HUES48 (cell line): ENCODE measurements around the gene MYO3B.

Experiments used
- H3K27ac ChIP-seq: one replicate; pipeline ENCODE4 v1.7.0; 2013; ENCODE audit warnings: low read depth, low read length, inconsistent platforms
- H3K27me3 ChIP-seq: 2 replicates; pipeline ENCODE4 v1.6.1; 2013; ENCODE audit warnings: mild to moderate bottlenecking, low read length; ENCODE audit not compliant: control insufficient read depth, insufficient read depth
- H3K36me3 ChIP-seq: 2 replicates; pipeline ENCODE4 v1.6.1; 2013; ENCODE audit warnings: low read length; ENCODE audit not compliant: control insufficient read depth, insufficient read depth
- H3K4me1 ChIP-seq: 2 replicates; pipeline ENCODE4 v1.6.1; 2013; ENCODE audit warnings: mild to moderate bottlenecking, low read length; ENCODE audit not compliant: control insufficient read depth, insufficient read depth
- H3K4me3 ChIP-seq: 2 replicates; pipeline ENCODE4 v1.5.1; 2013; ENCODE audit warnings: mild to moderate bottlenecking, low read depth, low read length
- H3K9ac ChIP-seq: 2 replicates; pipeline ENCODE4 v1.6.1; 2013; ENCODE audit warnings: mild to moderate bottlenecking, low read depth, low read length, moderate library complexity
- H3K9me3 ChIP-seq: 2 replicates; pipeline ENCODE4 v1.6.1; 2013; ENCODE audit warnings: low read length; ENCODE audit not compliant: control insufficient read depth, insufficient read depth

MYO3B gene

GRCh38 chr2:170495896-170496295 lies 317.9 kb downstream of the MYO3B start:
- no peaks in the 10 kb centered on the region for H3K36me3 ChIP-seq
- peaks cover 4% of the 10 kb centered on the region; the same call in 1 of the 2 replicates for H3K27me3 ChIP-seq
- no peak overlapping the region for H3K9ac ChIP-seq
- H3K4me1 ChIP-seq, result peaks cover 7% of the 10 kb centered on the region
- no peak overlapping the region for H3K4me3 ChIP-seq
- no peak overlapping the region for H3K27ac ChIP-seq
- H3K9me3 ChIP-seq, result no peaks in the 10 kb centered on the region

DNA sequence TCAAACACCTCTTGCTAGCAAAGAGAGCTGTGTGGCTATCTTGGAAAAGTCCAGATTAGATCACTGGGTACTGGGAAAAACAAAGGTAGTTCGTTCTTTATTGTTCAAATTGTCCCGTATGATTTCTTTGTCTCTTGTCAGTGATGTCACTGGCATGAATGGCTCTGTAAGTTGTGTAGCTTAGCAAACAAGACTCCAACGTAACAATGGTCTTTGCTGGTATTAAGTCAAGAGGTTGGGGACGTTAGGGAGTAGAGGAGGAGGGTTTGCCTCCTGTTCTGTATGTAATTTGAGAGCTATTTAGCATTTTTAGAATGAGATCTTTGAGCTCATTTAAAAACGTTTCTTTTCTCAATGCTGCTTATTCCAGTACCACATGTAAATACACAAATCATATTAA lies 320.7 kb downstream of the MYO3B start:
- Histone ChIP-seq H3K9me3 (no peaks in the 10 kb centered on the region), H3K36me3 (no peaks in the 10 kb centered on the region), H3K27ac (no peak overlapping the region), H3K27me3 (peaks cover 14% of the 10 kb centered on the region), H3K9ac (no peak overlapping the region), H3K4me1 (peaks cover 35% of the 10 kb centered on the region), H3K4me3 (no peak overlapping the region)

- Histone ChIP-seq H3K4me1 (peaks cover 50% of the 10 kb centered on the region), H3K9me3 (no peaks in the 10 kb centered on the region), H3K27ac (no peak overlapping the region), H3K4me3 (no peak overlapping the region), H3K9ac (no peak overlapping the region), H3K36me3 (no peaks in the 10 kb centered on the region), H3K27me3 (peaks cover 14% of the 10 kb centered on the region)
Measured at GRCh38 chr2:170500104-170500503, 322.2 kb downstream of the MYO3B start.

GRCh38 chr2:170500770-170501169 lies 322.8 kb downstream of the MYO3B start:
- no peak overlapping the region for H3K9ac ChIP-seq
- H3K9me3 ChIP-seq, result no peaks in the 10 kb centered on the region
- H3K36me3 ChIP-seq, result no peaks in the 10 kb centered on the region
- no peak overlapping the region for H3K27ac ChIP-seq
- peaks cover 56% of the 10 kb centered on the region for H3K4me1 ChIP-seq
- no peak overlapping the region for H3K4me3 ChIP-seq
- peaks cover 14% of the 10 kb centered on the region for H3K27me3 ChIP-seq

- Histone ChIP-seq H3K4me3 (no peak overlapping the region), H3K9me3 (no peaks in the 10 kb centered on the region), H3K27me3 (peaks cover 14% of the 10 kb centered on the region), H3K36me3 (no peaks in the 10 kb centered on the region), H3K27ac (peak overlapping the region; percentile 91), H3K4me1 (peaks cover 63% of the 10 kb centered on the region), H3K9ac (no peak overlapping the region)
Measured at GRCh38 chr2:170501421-170502043, 323.6 kb downstream of the MYO3B start.

- no peak overlapping the region for H3K9ac ChIP-seq
- H3K9me3 ChIP-seq, result no peaks in the 10 kb centered on the region
- H3K27ac ChIP-seq, result peak overlapping the region; percentile 91
- no peaks in the 10 kb centered on the region for H3K36me3 ChIP-seq
- H3K27me3 ChIP-seq, result peaks cover 14% of the 10 kb centered on the region
- H3K4me1 ChIP-seq, result peaks cover 63% of the 10 kb centered on the region
- H3K4me3 ChIP-seq, result 0 out of 2 replicates have a peak overlapping the region, but pooled peaks have one; percentile 7
Measured at GRCh38 chr2:170502361-170503130, 324.6 kb downstream of the MYO3B start.

GRCh38 chr2:170503563-170503962 lies 325.6 kb downstream of the MYO3B start:
- Histone ChIP-seq H3K36me3 (no peaks in the 10 kb centered on the region), H3K9ac (no peak overlapping the region), H3K4me3 (peak overlapping the region; percentile 20; the same call in 1 of the 2 replicates), H3K4me1 (peaks cover 63% of the 10 kb centered on the region), H3K9me3 (no peaks in the 10 kb centered on the region), H3K27me3 (peaks cover 14% of the 10 kb centered on the region), H3K27ac (peak overlapping the region; percentile 91)

GRCh38 chr2:170503971-170504809 lies 326.2 kb downstream of the MYO3B start:
- Histone ChIP-seq H3K4me1 (peaks cover 63% of the 10 kb centered on the region), H3K4me3 (peak overlapping the region; percentile 20; the same call in 1 of the 2 replicates), H3K9ac (no peak overlapping the region), H3K27ac (peak overlapping the region; percentile 91), H3K36me3 (no peaks in the 10 kb centered on the region), H3K9me3 (no peaks in the 10 kb centered on the region), H3K27me3 (peaks cover 14% of the 10 kb centered on the region)

DNA sequence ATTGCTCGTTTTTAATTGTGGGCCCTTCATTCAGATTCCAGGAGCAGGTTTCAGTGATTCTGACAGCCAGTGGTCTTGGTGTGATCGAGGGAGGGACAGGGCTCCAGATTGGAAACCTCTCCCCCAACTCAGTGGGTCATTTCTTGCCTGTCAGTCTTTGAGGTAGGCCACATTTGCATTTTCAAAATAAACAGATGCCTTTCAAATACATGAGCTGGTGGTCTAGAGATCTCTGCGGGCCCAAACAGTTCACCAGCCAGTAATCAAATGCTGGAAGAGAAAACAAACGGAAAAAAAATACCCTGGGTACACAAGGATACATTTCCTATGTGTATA lies 326.8 kb downstream of the MYO3B start:
- Histone ChIP-seq H3K36me3 (no peaks in the 10 kb centered on the region), H3K9me3 (no peaks in the 10 kb centered on the region), H3K27ac (peak overlapping the region; percentile 91), H3K4me3 (no peak overlapping the region; the same call in 1 of the 2 replicates), H3K4me1 (peaks cover 63% of the 10 kb centered on the region), H3K27me3 (peaks cover 14% of the 10 kb centered on the region), H3K9ac (no peak overlapping the region)

DNA sequence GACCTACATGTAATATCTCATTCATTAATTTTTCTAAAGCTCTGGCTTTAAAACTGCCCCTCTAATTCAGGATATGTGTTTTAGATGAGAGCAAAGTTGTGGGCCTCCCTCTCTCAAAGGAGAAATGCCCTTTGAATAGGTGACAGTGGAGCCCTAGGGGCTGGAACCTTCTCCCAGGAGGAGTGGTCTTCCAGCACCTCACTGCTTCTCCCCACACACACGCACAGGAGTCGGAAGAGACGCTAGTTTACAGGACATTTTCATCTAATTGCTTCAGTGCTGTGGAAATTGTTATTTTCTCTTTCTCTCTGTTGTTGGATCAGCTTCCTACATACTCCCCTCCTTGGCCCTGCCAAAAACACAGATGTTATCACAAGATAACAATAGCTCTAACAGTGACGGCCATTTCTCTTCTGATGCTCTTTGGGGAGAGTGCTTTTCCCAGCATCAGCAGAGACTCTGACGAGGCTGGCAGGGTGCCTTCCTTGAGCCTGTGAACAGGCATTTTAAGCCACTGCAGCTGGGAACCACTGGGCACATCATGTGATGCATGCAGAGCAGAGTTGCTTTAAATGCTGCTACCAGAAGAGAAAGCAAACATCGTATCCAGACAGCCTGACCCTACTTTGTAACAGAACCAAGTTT lies 327.8 kb downstream of the MYO3B start:
- no peaks in the 10 kb centered on the region for H3K9me3 ChIP-seq
- H3K36me3 ChIP-seq, result no peaks in the 10 kb centered on the region
- H3K27me3 ChIP-seq, result peaks cover 10% of the 10 kb centered on the region
- peaks cover 57% of the 10 kb centered on the region for H3K4me1 ChIP-seq
- H3K4me3 ChIP-seq, result no peak overlapping the region
- H3K27ac ChIP-seq, result peak overlapping the region; percentile 91
- no peak overlapping the region for H3K9ac ChIP-seq
